PC-9 (cell line): Measurements from ENCODE around the gene MANF. TPM values are rescaled to one million over a fixed set of nuclear protein-coding genes. Genes with fewer than 3 reads are reported as not detected.

Experiments
- Bru-seq: library from RNA; stranded (reverse); fragments of 400-500 nt; gene quantifications from one replicate; lab custom pipeline; 2021; lab: Mats Ljungman, UMichigan
- BruChase-seq, 2 experiments: library from RNA; stranded (reverse); fragments of 400-500 nt; gene quantifications; one replicate each; lab custom pipeline; 2021; lab: Mats Ljungman, UMichigan
- BruUV-seq: library from RNA; stranded (reverse); fragments of 400-500 nt; replicated peaks from 2 replicates; lab custom pipeline; 2021; lab: Mats Ljungman, UMichigan
- CTCF ChIA-PET: fragments of 300-600 bp; sonication (Branson Sonifier 250); formaldehyde crosslinking; loops from one replicate; lab custom pipeline; 2022; ENCODE audit warnings: antibody characterized with exemption; lab: Charles Lee
- POLR2A ChIA-PET: fragments of 300-600 bp; sonication (Branson Sonifier 250); formaldehyde crosslinking; loops from one replicate; lab custom pipeline; 2022; ENCODE audit warnings: antibody characterized with exemption; ENCODE audit not compliant: unreplicated experiment; lab: Charles Lee
- DNase-seq, 2 experiments: peaks; one replicate each; pipeline versions ENCODE4 v3.0.0 to v3.0.0-alpha.2; 2015 to 2022; ENCODE audit warnings: mixed read lengths in 1 of 2
- H2AFZ ChIP-seq: fragments of 200-600 bp; sonication (generic); 2 replicates; pipeline ENCODE4 v1.8.1; 2017; ENCODE audit warnings: antibody characterized with exemption
- H3F3A ChIP-seq: fragments of 200-600 bp; sonication (generic); 2 replicates; pipeline ENCODE4 v1.8.1; 2017; ENCODE audit warnings: antibody characterized with exemption, mild to moderate bottlenecking, low read depth; ENCODE audit not compliant: insufficient read depth
- H3K27ac ChIP-seq: fragments of 200-600 bp; sonication (generic); 2 replicates; pipeline ENCODE4 v1.6.1; 2016; ENCODE audit warnings: mixed run types
- H3K27me3 ChIP-seq: fragments of 200-600 bp; sonication (generic); 2 replicates; pipeline ENCODE4 v1.6.1; 2016; ENCODE audit warnings: low read depth, mixed run types; ENCODE audit not compliant: insufficient read depth
- H3K36me3 ChIP-seq: fragments of 200-600 bp; sonication (generic); 2 replicates; pipeline ENCODE4 v1.6.1; 2016; ENCODE audit warnings: low read depth, mixed run types
- H3K4me1 ChIP-seq: fragments of 200-600 bp; sonication (generic); replicated peaks from 2 replicates; pipeline ENCODE4 v1.6.1; 2016; ENCODE audit warnings: mixed run types; ENCODE audit not compliant: insufficient read depth
- H3K4me2 ChIP-seq: fragments of 200-600 bp; sonication (generic); 2 replicates; pipeline ENCODE4 v1.6.1; 2017; ENCODE audit warnings: mixed run types
- H3K4me3 ChIP-seq: fragments of 200-600 bp; sonication (generic); 2 replicates; pipeline ENCODE4 v1.6.1; 2016; ENCODE audit warnings: mixed run types
- H3K79me2 ChIP-seq: fragments of 200-600 bp; sonication (generic); 2 replicates; pipeline ENCODE4 v1.6.1; 2017; ENCODE audit warnings: low read depth, mixed run types
- H3K9me2 ChIP-seq: fragments of 200-600 bp; sonication (generic); 2 replicates; pipeline ENCODE4 v1.8.1; 2017; ENCODE audit warnings: mild to moderate bottlenecking; ENCODE audit not compliant: insufficient read depth
- H3K9me3 ChIP-seq: fragments of 200-600 bp; sonication (generic); 2 replicates; pipeline ENCODE4 v1.8.1; 2016; ENCODE audit warnings: low read depth; ENCODE audit not compliant: insufficient read depth
- H4K20me1 ChIP-seq: fragments of 200-600 bp; sonication (generic); 2 replicates; pipeline ENCODE4 v1.8.1; 2017; ENCODE audit not compliant: insufficient read depth
- EZH2 ChIP-seq: fragments of 200-600 bp; sonication (generic); IDR thresholded peaks from 2 replicates; pipeline ENCODE4 v1.8.0; 2017; ENCODE audit warnings: antibody characterized with exemption, low read depth
- intact Hi-C: fragments of 100-400 bp; cut with micrococcal nuclease; formaldehyde crosslinking; loops from one replicate; pipeline ENCODE4 v1.10.0; 2022; ENCODE audit not compliant: unreplicated experiment
- long read RNA-seq: library from polyadenylated mRNA; stranded (forward); transcript quantifications from one replicate; pipeline ENCODE4 v2.0.0, GENCODE V29; 2022
- total RNA-seq: library from RNA; stranded (reverse); gene quantifications from 2 replicates; pipeline ENCODE4 v1.2.3, GENCODE V29; 2021
- TF ChIP-seq, protein P1 (sequence below): fragments of 200-600 bp; sonication (generic); conservative IDR thresholded peaks from 2 replicates; pipeline ENCODE4 v1.6.1; 2017; ENCODE audit warnings: mixed run types, antibody characterized with exemption, mild to moderate bottlenecking, moderate library complexity

Gene MANF
- total RNA-seq (75.0 and 79.1 TPM in 2 replicates), Bru-seq, nascent RNA (percentile 86 among the genes with signal in this experiment), BruChase-seq, experiment 1, labeled RNA remaining after a 2-hour chase (percentile 93 among the genes with signal in this experiment), BruChase-seq, experiment 2, labeled RNA remaining after a 6-hour chase (percentile 96 among the genes with signal in this experiment)
- long read RNA-seq, transcript MANF-204 (4 exons, 1,153 nt), result major isoform, 17 of 23 reads
- long read RNA-seq, partial matches to known transcripts, result 4 of 23 reads
- long read RNA-seq, other reads (novel, unspliced or antisense), result 0 of 23 reads

DNA sequence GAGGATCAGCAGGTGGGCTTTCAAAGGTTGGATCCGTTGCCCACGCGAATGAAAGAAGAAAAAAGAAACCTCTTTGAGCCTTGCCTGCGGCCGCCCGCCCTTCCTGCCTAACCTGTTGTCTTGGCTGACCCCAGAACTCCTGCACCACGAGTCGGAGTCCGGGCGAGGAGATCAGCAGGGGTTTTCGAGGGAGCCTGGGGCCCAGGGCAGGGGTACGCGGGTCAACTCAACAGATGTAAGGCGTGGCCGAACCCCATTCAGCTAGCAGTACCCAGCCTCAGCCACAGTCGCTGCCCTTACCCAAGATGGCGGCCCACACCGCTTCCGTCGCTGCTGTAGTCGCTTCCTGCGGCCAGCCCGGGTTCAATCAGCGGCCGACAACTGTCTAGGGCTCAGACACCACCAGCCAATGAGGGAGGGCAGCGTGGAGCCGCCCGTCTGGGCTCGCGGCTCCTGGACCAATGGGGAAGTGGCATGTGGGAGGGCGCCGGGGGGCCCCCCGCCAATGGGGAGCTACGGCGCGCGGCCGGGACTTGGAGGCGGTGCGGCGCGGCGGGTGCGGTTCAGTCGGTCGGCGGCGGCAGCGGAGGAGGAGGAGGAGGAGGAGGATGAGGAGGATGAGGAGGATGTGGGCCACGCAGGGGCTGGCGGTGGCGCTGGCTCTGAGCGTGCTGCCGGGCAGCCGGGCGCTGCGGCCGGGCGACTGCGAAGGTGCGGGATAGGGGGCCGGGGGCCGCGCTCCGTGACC is at the start of gene MANF:
MANF (plus strand) TSS at position 566 of the 748 bp plus-strand sequence; CDS start at position 618, 52 bp downstream.
- Histone ChIP-seq H3K4me1 (peaks cover 41% of the 10 kb centered on the region), H3K9me3 (no peaks in the 10 kb centered on the region), H3K4me2 (peak within 1 kb of the TSS; percentile 95), H3K4me3 (peak within 1 kb of the TSS; percentile 91), H3K27ac (peak within 1 kb of the TSS; percentile 84), H4K20me1 (no peaks in the 10 kb centered on the region; the same call in 1 of the 2 replicates), H3K27me3 (no peaks in the 10 kb centered on the region), H3K79me2 (peaks cover 45% of the 10 kb centered on the region), H3F3A (peaks cover 33% of the 10 kb centered on the region), H3K36me3 (peaks cover 22% of the 10 kb centered on the region), H2AFZ (peak within 1 kb of the TSS; percentile 82), H3K9me2 (no peaks in the 10 kb centered on the region)
- intact Hi-C loops, result loop anchor here (1.0 to 5.0 kb wide), 5 partner anchors 413 to 1028 kb away; partner anchors contain the start of genes HEMK1 and TMEM115
- TF ChIP-seq EZH2, result no peak
- TF ChIP-seq, protein P1, sequence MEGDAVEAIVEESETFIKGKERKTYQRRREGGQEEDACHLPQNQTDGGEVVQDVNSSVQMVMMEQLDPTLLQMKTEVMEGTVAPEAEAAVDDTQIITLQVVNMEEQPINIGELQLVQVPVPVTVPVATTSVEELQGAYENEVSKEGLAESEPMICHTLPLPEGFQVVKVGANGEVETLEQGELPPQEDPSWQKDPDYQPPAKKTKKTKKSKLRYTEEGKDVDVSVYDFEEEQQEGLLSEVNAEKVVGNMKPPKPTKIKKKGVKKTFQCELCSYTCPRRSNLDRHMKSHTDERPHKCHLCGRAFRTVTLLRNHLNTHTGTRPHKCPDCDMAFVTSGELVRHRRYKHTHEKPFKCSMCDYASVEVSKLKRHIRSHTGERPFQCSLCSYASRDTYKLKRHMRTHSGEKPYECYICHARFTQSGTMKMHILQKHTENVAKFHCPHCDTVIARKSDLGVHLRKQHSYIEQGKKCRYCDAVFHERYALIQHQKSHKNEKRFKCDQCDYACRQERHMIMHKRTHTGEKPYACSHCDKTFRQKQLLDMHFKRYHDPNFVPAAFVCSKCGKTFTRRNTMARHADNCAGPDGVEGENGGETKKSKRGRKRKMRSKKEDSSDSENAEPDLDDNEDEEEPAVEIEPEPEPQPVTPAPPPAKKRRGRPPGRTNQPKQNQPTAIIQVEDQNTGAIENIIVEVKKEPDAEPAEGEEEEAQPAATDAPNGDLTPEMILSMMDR, result no peak
- CTCF ChIA-PET, result interaction anchor here (0.6 to 1.1 kb wide), 7 partner anchors 29 to 813 kb away, joined by 3 to 12 read pairs (median 5); no protein-coding TSS in a partner anchor
- POLR2A ChIA-PET, result interaction anchor here (0.6 to 1.3 kb wide), 18 partner anchors 14 to 1884 kb away, joined by 3 to 17 read pairs (median 5); partner anchors contain the start of gene HEMK1
- BruUV-seq, result no TSS peak
- DNase-seq, result peak; percentile 94 to 97

DNA sequence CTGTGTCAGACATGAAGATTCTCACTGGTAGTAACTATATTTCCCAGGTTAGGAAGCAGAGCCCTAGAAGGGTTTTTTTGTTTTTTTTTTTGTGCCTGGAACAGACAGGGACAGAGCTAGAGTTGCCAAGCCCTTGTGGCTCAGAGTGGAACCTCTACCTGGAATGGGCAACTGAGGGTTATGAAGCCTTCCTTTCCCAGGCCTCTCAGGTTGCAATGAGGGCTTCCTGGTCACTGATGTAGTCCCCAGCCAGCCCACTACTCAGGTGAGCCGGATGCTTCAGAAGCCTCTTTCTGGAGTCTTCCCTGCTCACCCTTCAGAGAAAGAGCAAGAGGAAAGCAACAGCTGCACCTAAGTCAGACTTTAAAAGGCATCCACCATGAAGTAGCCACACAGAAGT is 48.8 kb upstream of the MANF start:
- intact Hi-C loops, result no loop called here
- peaks cover 21% of the 10 kb centered on the region for H3F3A ChIP-seq
- peaks cover 29% of the 10 kb centered on the region for H3K4me1 ChIP-seq
- H3K79me2 ChIP-seq, result no peaks in the 10 kb centered on the region
- H2AFZ ChIP-seq, result no peak overlapping the region
- DNase-seq, result no peak
- H3K36me3 ChIP-seq, result no peaks in the 10 kb centered on the region
- BruUV-seq, result no TSS peak
- H3K9me2 ChIP-seq, result no peaks in the 10 kb centered on the region
- H4K20me1 ChIP-seq, result no peaks in the 10 kb centered on the region
- H3K9me3 ChIP-seq, result no peaks in the 10 kb centered on the region
- H3K4me3 ChIP-seq, result no peak overlapping the region
- ChIA-PET CTCF (no interaction called here), POLR2A (no interaction called here)
- H3K27me3 ChIP-seq, result no peaks in the 10 kb centered on the region
- H3K27ac ChIP-seq, result no peak overlapping the region
- TF ChIP-seq, protein P1, result no peak
- TF ChIP-seq EZH2, result no peak
- no peak overlapping the region for H3K4me2 ChIP-seq

DNA sequence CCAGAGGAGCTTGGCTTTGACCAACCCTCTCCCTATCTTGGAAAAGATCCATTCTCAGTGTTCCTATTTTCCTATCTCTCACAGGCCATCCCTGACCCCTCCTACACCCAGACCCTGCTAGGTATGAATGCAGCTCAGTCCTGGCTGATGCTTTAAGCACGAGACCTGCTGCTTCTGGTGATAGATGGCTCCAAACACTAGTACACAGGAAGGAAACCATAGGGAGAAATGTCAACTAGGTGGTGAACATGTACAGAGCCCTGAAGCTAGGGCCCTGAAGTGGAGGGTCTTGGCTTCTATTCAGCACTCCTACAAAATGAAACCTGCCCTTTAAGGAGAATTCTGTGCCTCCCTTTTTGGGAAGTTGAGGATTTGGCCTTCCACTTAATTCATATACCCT is 47.4 kb upstream of the MANF start:
- ChIA-PET CTCF (no interaction called here), POLR2A (no interaction called here)
- H3K27ac ChIP-seq, result no peak overlapping the region
- no peaks in the 10 kb centered on the region for H3K9me2 ChIP-seq
- intact Hi-C loops, result no loop called here
- no peak for DNase-seq
- H3K4me3 ChIP-seq, result no peak overlapping the region
- H3K27me3 ChIP-seq, result no peaks in the 10 kb centered on the region
- BruUV-seq, result no TSS peak
- H2AFZ ChIP-seq, result no peak overlapping the region
- TF ChIP-seq, protein P1, result no peak
- TF ChIP-seq EZH2, result no peak
- H3F3A ChIP-seq, result peaks cover 21% of the 10 kb centered on the region
- peaks cover 35% of the 10 kb centered on the region for H3K4me1 ChIP-seq
- no peaks in the 10 kb centered on the region for H3K79me2 ChIP-seq
- no peaks in the 10 kb centered on the region for H3K9me3 ChIP-seq
- H4K20me1 ChIP-seq, result no peaks in the 10 kb centered on the region
- no peak overlapping the region for H3K4me2 ChIP-seq
- H3K36me3 ChIP-seq, result no peaks in the 10 kb centered on the region; the same call in 1 of the 2 replicates
